ENCODE results near the gene ZNF655. TPM values are rescaled to one million over a fixed set of nuclear protein-coding genes. Genes with fewer than 3 reads are reported as not detected.
A peak's percentile ranks its signal among the peaks of the same experiment; 100 is the strongest.
"Not testable (repeated sequence)": the region's sequence is repeated elsewhere in the genome, so short reads cannot be mapped to it uniquely, and the experiment has no call there.

Gene ZNF655
- polyA plus RNA-seq, 3 donors: 25.1 to 51.8 (median 40.9) TPM

GRCh38 chr7:99557940-99558305, 519 bp upstream of the ZNF655 start:
- H3K27ac ChIP-seq (ENCODE audit: low read depth, low read length): peak overlapping the region; percentile 76
- WGBS, 3 donors: 1 to 2% (median 1%) methylated on average over 17 of the region's 17 CpGs

DNA sequence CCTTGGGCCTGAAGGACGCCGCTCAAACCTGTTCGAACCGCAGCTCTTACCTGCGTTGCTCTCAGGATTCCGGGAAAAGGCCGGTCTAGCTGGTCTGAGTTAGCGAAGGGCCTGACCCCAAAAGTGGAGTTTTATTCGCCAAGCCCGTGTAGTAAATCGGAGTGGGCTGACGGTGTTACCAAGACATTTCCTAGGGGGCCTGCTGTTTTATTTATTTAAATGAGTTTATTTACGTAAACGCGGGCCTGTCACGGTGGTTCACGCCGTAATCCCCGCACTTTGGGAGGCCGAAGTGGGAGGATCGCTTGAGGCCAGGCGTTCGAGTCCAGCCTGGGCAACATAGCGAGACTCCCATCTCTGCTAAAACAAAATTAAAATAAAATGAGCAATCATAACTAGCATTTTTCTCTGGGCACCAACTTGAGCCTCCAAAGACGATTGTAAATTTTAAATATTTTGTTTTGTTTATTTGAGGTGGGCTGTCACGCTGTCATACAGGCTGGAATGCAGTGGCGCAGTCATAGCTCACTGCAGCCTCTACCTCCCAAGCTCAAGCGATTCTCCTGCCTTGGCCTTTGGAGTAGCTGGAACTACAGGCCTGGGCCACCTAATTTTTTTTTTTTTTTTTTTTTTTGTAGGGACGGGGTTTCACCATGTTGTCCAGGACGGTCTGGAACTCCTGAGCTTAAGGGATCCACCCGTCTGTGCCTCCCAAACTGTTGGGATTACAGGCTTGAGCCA, 903 bp downstream of the ZNF655 start:
- WGBS, 3 donors: 18 to 28% (median 26%) methylated on average over 31 of the region's 31 CpGs

GRCh38 chr7:99560834-99561736, 2.6 kb downstream of the ZNF655 start:
- no peak overlapping the region for H3K27ac ChIP-seq (ENCODE audit: low read depth, low read length)
- WGBS, 3 donors: 92 to 96% (median 94%) methylated on average over 7 of the region's 7 CpGs

More for the DNA sequence above, 903 bp downstream of the ZNF655 start:
- peak overlapping the region; percentile 76 for H3K27ac ChIP-seq (ENCODE audit: low read depth, low read length)

- H3K27ac ChIP-seq (ENCODE audit: low read depth, low read length): no peak overlapping the region
- 82 to 94% (median 94%) methylated on average over 2 of the region's 2 CpGs for WGBS, 3 donors
These were observed 3.3 kb downstream of the ZNF655 start for GRCh38 chr7:99561737-99562051.

DNA sequence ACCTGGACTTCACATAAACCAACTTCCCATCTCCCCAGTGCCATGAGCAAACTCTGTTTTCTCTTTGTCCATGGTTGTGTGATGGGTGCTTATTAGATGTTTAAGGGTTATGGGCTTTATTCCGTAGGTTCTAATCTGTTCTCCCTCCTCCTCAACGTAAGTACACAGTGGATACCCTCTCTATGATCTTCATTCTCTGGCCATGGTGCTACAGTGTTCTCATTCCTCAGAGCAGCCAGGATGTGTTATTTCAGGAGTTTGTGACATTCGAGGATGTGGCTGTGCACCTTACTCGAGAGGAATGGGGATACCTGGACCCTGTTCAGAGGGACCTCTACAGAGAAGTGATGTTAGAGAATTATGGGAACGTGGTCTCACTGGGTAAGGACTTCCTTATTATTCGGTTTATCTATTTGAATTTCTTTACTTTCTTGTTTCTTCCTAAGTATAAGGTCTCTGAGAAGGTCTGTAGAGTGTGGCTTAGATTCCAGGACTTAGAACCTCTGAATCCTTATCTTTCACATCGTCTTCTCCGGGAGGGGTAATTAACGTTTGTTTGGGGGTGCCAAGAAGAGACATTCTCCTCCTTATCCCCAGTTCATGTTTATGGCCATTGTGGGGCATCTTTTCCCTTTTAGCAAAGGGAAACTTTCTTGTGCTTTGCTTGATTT, 3.8 kb downstream of the ZNF655 start:
- 79 to 87% (median 85%) methylated on average over 9 of the region's 9 CpGs for WGBS, 3 donors
- no peak overlapping the region for H3K27ac ChIP-seq (ENCODE audit: low read depth, low read length)

DNA sequence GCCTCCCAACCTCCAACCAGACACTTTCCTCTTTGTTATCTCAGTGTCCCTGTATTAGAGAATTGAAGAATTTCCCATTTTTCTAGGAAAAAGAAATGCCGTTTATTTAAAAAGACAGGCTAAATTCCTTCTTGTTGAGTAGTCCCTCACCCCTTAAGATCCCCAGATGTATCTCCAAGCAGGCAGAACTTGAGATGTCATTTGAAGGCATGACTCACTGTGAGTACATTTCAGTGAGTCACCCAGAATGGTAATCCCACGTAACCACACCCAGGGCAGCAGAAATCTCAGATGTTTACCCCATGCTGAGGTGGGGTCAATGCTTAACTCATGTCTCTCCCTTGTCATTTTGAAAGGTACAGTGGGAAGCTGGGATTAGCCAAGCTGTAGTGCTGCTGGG, 4.4 kb downstream of the ZNF655 start:
- no peak overlapping the region for H3K27ac ChIP-seq (ENCODE audit: low read depth, low read length)
- WGBS, 3 donors: 42 to 55% (median 50%) methylated on average over 2 of the region's 2 CpGs

GRCh38 chr7:99563650-99564049, 5.2 kb downstream of the ZNF655 start:
- H3K27ac ChIP-seq (ENCODE audit: low read depth, low read length): no peak overlapping the region
- WGBS, 3 donors: 84 to 91% (median 88%) methylated on average over 10 of the region's 10 CpGs

DNA sequence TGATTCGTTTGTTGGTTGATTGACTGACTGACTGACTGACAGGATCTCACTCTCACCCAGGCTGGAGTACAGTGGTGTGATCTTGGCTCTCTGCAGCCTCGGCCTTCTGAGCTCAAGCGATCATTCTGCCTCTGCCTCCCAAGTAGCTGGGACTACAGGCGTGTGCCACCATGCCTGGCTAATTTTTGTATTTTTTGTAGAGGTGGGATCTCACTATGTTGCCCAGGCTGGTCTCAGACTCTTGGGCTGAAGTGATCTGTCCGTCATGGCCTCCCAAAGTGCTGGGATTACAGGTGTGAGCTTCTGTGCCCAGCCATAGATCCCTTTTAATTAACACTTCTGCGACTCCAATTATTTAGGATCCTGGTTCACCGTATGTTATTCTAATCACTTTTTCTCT, 10.3 kb downstream of the ZNF655 start:
- WGBS, 3 donors: 94 to 97% (median 96%) methylated on average over 7 of the region's 7 CpGs
- H3K27ac ChIP-seq (ENCODE audit: low read depth, low read length): not testable (repeated sequence)

DNA sequence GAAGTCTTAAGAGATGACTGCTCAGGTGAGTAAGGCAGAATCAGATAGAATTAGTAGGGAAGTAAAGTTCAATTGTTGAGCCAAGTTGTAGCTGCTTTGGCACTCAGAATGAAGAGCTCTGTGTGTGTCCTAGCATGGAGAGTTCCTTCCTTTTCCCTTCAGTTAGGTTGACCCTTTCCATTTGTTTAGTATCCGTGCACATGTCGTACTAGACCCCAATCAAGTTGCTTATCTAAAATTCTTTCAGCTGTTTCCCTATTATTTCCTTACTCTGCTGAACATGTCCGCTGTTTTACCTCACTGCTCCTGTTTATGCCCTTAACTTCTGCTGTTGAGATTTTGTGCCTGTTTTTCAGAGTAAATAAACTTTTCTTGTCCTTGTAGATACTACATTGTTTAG, 13.3 kb downstream of the ZNF655 start:
- H3K27ac ChIP-seq (ENCODE audit: low read depth, low read length): no peak overlapping the region
- 97 to 98% (median 98%) methylated on average over 3 of the region's 3 CpGs for WGBS, 3 donors

DNA sequence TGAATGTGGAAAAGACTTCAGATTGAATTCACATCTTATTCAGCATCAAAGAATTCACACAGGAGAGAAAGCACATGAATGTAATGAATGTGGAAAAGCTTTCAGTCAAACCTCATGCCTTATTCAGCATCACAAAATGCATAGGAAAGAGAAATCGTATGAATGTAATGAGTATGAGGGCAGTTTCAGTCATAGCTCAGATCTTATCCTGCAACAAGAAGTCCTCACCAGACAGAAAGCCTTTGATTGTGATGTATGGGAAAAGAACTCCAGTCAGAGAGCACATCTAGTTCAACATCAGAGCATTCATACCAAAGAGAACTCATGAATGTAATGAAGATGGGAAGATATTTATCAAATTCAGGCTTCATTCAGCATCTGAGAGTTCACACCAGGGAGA, 14.8 kb downstream of the ZNF655 start:
- 94 to 97% (median 94%) methylated on average over 1 of the region's 1 CpG for WGBS, 3 donors
- H3K27ac ChIP-seq (ENCODE audit: low read depth, low read length): no peak overlapping the region

- 62 to 72% (median 70%) methylated on average over 3 of the region's 3 CpGs for WGBS, 3 donors
- no peak overlapping the region for H3K27ac ChIP-seq (ENCODE audit: low read depth, low read length)
These were observed 17.8 kb downstream of the ZNF655 start for GRCh38 chr7:99576251-99576650.

DNA sequence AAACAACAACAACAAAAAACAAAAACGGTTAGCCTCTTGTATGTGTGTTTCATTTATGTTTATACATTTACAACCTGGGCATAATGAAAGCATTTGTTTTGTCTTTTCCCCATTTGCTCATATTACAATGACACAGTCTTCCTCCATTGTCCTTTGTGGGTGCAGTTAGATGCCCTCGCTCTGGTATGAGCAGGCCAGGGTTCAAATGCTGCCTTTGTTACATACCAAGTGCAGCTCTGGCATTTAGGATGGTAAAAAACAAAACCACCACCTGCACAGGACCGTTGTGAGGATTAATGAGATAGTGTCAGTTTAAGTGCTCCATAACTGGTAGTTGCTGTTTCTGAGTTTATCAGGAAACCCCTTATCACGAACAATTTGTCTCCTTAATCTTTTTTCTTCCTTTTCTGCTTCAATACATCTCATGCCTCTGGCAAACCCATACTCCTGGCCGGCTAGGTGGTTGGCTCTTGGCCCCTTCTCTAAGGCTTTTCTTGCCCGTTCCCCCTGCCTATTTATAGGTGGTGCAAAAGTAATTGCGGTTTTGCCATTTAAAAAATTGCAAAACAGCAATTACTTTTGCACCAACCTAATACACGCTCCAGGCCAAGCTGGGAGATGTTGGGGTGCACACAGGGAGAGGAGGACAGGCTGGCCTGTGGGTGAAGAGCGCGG, 21.0 kb downstream of the ZNF655 start:
- 41 to 50% (median 41%) methylated on average over 10 of the region's 10 CpGs for WGBS, 3 donors
- H3K27ac ChIP-seq (ENCODE audit: low read depth, low read length): no peak overlapping the region

DNA sequence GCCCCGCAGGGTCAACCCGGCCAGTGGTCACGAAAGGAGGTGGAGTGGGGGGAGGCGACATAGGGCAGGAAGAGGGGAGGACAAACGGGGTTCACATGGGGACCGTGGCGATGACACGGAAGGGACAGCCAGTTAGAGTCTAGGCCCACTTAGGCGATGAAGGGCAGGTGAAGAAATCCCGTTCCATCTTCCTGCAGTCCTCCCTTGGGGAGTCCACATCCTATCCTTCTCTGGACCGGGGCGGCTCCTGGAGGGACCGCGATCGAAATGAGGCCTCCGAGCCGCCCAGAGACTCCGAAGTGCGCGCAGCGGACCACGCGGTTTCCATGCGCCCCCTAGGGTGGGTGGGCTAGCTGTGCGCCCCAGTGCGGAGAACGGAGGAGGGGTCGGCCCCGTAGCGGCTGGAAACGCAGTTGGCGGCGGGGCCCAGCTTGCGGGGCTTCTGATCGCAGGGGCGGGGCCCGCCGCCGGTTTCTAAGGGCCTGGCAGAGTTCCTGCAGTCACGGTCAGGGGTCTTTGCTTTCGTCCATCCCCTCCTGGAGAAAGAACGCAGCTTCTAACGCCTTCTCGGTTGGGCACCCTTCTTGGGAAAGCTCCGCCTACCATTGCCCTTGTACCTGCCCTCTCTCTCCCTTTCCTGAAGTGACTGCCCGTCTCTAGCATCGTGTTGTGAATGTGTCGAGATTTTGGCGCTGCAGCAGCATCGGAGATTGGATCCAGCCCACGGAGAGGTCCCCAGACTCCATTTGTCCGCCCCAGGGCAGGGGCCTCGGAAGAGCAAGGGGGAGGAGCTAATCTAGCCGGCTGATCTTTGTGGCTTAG, 21.7 kb downstream of the ZNF655 start:
- WGBS, 3 donors: 1% methylated on average over 54 of the region's 54 CpGs
- H3K27ac ChIP-seq (ENCODE audit: low read depth, low read length): no peak overlapping the region

GRCh38 chr7:99580778-99581332, 22.4 kb downstream of the ZNF655 start:
- H3K27ac ChIP-seq (ENCODE audit: low read depth, low read length): not testable (repeated sequence)
- 55 to 62% (median 59%) methylated on average over 4 of the region's 4 CpGs for WGBS, 3 donors

DNA sequence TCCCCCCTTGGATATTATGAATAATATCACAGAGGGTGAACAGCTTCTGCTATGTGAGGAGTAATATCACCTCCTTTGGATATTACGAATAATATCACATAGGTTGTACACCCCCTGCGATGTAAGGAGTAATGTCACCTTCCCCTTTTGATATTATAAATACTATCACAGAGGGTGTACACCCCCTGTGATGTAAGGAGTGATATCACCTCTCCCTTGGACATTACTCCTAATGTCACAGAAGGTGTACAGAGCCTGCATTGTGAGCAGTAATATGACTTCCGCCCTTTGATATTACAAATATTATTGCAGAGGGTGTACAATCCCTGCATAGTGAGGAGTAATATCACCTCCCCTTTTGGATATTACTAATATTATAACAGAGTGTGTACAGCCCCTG, 30.4 kb downstream of the ZNF655 start:
- WGBS, 3 donors: 79 to 89% (median 82%) methylated on average over 3 of the region's 3 CpGs

GRCh38 chr7:99594948-99595745, 36.7 kb downstream of the ZNF655 start:
- H3K27ac ChIP-seq (ENCODE audit: low read depth, low read length): no peak overlapping the region
- 82 to 85% (median 84%) methylated on average over 7 of the region's 7 CpGs for WGBS, 3 donors

More for the DNA sequence above, 30.4 kb downstream of the ZNF655 start:
- no peak overlapping the region for H3K27ac ChIP-seq (ENCODE audit: low read depth, low read length)

DNA sequence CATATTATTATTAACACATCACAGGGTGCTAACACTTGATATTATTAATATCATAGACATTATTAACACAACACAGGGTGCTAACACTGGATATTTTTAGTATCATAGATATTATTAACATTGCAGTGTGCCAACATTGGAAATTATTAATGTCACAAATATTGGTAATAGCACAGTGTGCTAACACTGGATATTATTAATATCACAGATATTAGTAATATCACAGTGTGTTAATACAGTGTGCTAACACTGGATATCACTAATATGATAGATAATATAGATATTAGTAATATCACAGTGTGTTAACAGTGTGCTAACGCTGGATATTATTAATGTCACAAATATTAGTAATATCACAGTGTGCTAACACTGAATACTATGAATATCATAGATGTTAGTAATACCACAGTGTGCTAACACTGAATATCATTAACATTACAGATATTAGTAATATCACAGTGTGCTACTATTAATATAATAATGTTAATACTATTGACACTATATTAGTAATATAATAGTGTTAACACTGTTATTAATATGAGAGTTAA, 38.0 kb downstream of the ZNF655 start:
- no peak overlapping the region for H3K27ac ChIP-seq (ENCODE audit: low read depth, low read length)
- 83 to 86% (median 85%) methylated on average over 1 of the region's 1 CpG for WGBS, 3 donors
